Measurements from ENCODE around the gene SDCBP2. TPM values are rescaled to one million over a fixed set of nuclear protein-coding genes. Genes with fewer than 3 reads are reported as not detected.

The SDCBP2 gene
- total and polyA plus RNA-seq, 2 of the 13 experiments (the other 11 are each of a cell fraction or from before 2014, with no cell fraction given): 1.2 to 2.4 TPM

DNA sequence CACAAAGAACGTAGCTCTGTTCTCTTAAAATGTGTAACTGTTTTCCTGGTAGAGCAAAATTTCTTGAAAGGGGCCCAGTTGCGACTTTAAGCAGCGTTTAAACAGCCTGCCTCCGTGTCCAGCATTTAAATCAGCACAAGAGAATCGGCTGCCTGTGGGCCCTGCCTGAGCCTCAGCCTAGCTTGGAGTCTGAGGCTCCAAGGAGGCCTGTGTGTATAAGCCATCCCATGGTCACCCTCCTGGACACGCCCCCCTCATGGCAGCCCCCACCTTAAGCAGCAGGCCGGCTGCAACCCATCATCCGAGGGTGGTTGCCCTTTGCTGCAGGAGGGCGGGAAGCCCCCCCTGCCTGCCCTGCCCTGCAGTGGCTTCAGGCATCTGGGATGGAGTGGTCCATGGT lies 18.9 kb downstream of the SDCBP2 start:
- H3K27me3 ChIP-seq (ENCODE audit: control insufficient read depth in 1 of 2, insufficient read depth in 2 of 2, low read length in 2 of 2): peaks cover 9 to 18% of the 10 kb centered on the region in 2 experiments; a peak in 4 of 5 replicates
- no peaks in the 10 kb centered on the region for H3K9me3 ChIP-seq (ENCODE audit: low read length)
- CTCF ChIA-PET (ENCODE audit: low intra/inter-chr PET ratio, low total read pairs): interaction anchor here (1.1 kb wide), 1 partner anchor 128 kb away, joined by 3 read pairs; no protein-coding TSS in a partner anchor
- 0 out of 2 replicates have a peak, but pooled peaks cover 6% of the 10 kb centered on the region for H3K4me1 ChIP-seq (ENCODE audit: insufficient read depth, low read length)
- no peak for ATAC-seq
- intact Hi-C loops (cut with micrococcal nuclease; ENCODE audit: unreplicated experiment): no loop called here
- no peaks in the 10 kb centered on the region for H3K36me3 ChIP-seq (replicated peaks in 1 of 2; ENCODE audit: control insufficient read depth in 1 of 2, insufficient read depth in 2 of 2, low read length in 2 of 2)
- H3K79me2 ChIP-seq (ENCODE audit: insufficient read depth, low read length): no peaks in the 10 kb centered on the region
- POLR2A ChIA-PET: no interaction called here
- no peak overlapping the region for H2AFZ ChIP-seq (ENCODE audit: low read length)
- no peak for DNase-seq (ENCODE audit: low spot score)
- in situ Hi-C loops (cut with HindIII; ENCODE audit: extremely low pct_ligation_motif_present, low pct_unique_long_range_greater_than_20kb): loop anchor here (5.0 kb wide), 1 partner anchor 132 kb away; no protein-coding TSS in a partner anchor
- no peak overlapping the region for H3K27ac ChIP-seq (ENCODE audit: extremely low read length, insufficient read depth, low read length)
- no peak for FAIRE-seq
- TF ChIP-seq ZFAT (CRISPR knock-in tag; conservative IDR thresholded peaks at IDR 0.05): no peak
- no peak for TF ChIP-seq ZNF543 (CRISPR knock-in tag; IDR thresholded peaks at IDR 0.05)
- TF ChIP-seq SOX13 (IDR thresholded peaks at IDR 0.05): no peak
- no peak for TF ChIP-seq SOX13 (CRISPR knock-in tag; conservative IDR thresholded peaks at IDR 0.05 in 1 of 2, IDR thresholded peaks at IDR 0.05 in 1 of 2)
- BruUV-seq (replicated peaks): no TSS peak
- no peak overlapping the region for H3K4me3 ChIP-seq (replicated peaks in 1 of 3; ENCODE audit: insufficient read depth in 1 of 3, low read depth in 2 of 3, low read length in 3 of 3)
- no peak overlapping the region for H3K4me2 ChIP-seq (ENCODE audit: low read depth, low read length)
- WGBS (ENCODE audit: low lambda C conversion rate): 12% methylated on average over 9 of the region's 9 CpGs
- H4K20me1 ChIP-seq (ENCODE audit: insufficient read depth, low read length): no peaks in the 10 kb centered on the region
- no peak overlapping the region for H3K9ac ChIP-seq (ENCODE audit: insufficient read depth, low read depth, low read length)

GRCh38 chr20:1309439-1309847 lies 19.5 kb downstream of the SDCBP2 start:
- Histone ChIP-seq H3K9ac (ENCODE audit: insufficient read depth, low read depth, low read length) (no peak overlapping the region), H3K36me3 (replicated peaks in 1 of 2; ENCODE audit: control insufficient read depth in 1 of 2, insufficient read depth in 2 of 2, low read length in 2 of 2) (no peaks in the 10 kb centered on the region), H3K79me2 (ENCODE audit: insufficient read depth, low read length) (no peaks in the 10 kb centered on the region), H3K27me3 (ENCODE audit: control insufficient read depth in 1 of 2, insufficient read depth in 2 of 2, low read length in 2 of 2) (peaks cover 10 to 23% of the 10 kb centered on the region in 2 experiments; a peak in 4 of 5 replicates), H3K4me2 (ENCODE audit: low read depth, low read length) (no peak overlapping the region), H3K27ac (ENCODE audit: extremely low read length, insufficient read depth, low read length) (no peak overlapping the region), H4K20me1 (ENCODE audit: insufficient read depth, low read length) (no peaks in the 10 kb centered on the region), H3K4me1 (ENCODE audit: insufficient read depth, low read length) (0 out of 2 replicates have a peak, but pooled peaks cover 6% of the 10 kb centered on the region), H2AFZ (ENCODE audit: low read length) (no peak overlapping the region), H3K4me3 (replicated peaks in 1 of 3; ENCODE audit: insufficient read depth in 1 of 3, low read depth in 2 of 3, low read length in 3 of 3) (no peak overlapping the region), H3K9me3 (ENCODE audit: low read length) (no peaks in the 10 kb centered on the region)
- WGBS (ENCODE audit: low lambda C conversion rate): 75% methylated on average over 11 of the region's 12 CpGs
- ChIA-PET POLR2A (interaction anchor here (1.8 kb wide), 1 partner anchor 16 kb away, joined by 7 read pairs; no protein-coding TSS in a partner anchor), CTCF (ENCODE audit: low intra/inter-chr PET ratio, low total read pairs) (interaction anchor here (1.1 kb wide), 1 partner anchor 128 kb away, joined by 3 read pairs; no protein-coding TSS in a partner anchor)
- no TSS peak for BruUV-seq (replicated peaks)
- intact Hi-C loops (cut with micrococcal nuclease; ENCODE audit: unreplicated experiment): no loop called here
- DNase-seq (ENCODE audit: low spot score) (no peak), ATAC-seq (no peak), FAIRE-seq (no peak)
- in situ Hi-C loops (cut with HindIII; ENCODE audit: extremely low pct_ligation_motif_present, low pct_unique_long_range_greater_than_20kb): no loop called here
- TF ChIP-seq, protein P1, sequence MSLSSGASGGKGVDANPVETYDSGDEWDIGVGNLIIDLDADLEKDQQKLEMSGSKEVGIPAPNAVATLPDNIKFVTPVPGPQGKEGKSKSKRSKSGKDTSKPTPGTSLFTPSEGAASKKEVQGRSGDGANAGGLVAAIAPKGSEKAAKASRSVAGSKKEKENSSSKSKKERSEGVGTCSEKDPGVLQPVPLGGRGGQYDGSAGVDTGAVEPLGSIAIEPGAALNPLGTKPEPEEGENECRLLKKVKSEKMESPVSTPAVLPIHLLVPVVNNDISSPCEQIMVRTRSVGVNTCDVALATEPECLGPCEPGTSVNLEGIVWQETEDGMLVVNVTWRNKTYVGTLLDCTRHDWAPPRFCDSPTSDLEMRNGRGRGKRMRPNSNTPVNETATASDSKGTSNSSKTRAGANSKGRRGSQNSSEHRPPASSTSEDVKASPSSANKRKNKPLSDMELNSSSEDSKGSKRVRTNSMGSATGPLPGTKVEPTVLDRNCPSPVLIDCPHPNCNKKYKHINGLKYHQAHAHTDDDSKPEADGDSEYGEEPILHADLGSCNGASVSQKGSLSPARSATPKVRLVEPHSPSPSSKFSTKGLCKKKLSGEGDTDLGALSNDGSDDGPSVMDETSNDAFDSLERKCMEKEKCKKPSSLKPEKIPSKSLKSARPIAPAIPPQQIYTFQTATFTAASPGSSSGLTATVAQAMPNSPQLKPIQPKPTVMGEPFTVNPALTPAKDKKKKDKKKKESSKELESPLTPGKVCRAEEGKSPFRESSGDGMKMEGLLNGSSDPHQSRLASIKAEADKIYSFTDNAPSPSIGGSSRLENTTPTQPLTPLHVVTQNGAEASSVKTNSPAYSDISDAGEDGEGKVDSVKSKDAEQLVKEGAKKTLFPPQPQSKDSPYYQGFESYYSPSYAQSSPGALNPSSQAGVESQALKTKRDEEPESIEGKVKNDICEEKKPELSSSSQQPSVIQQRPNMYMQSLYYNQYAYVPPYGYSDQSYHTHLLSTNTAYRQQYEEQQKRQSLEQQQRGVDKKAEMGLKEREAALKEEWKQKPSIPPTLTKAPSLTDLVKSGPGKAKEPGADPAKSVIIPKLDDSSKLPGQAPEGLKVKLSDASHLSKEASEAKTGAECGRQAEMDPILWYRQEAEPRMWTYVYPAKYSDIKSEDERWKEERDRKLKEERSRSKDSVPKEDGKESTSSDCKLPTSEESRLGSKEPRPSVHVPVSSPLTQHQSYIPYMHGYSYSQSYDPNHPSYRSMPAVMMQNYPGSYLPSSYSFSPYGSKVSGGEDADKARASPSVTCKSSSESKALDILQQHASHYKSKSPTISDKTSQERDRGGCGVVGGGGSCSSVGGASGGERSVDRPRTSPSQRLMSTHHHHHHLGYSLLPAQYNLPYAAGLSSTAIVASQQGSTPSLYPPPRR (CRISPR knock-in tag; IDR thresholded peaks at IDR 0.05; ENCODE audit: borderline replicate concordance): no peak
- TF ChIP-seq ZNF431 (CRISPR knock-in tag; IDR thresholded peaks at IDR 0.05; ENCODE audit: borderline replicate concordance, low read depth): no peak
- TF ChIP-seq ZNF598 (CRISPR knock-in tag; IDR thresholded peaks at IDR 0.05; ENCODE audit: borderline replicate concordance): no peak
- TF ChIP-seq CHD2 (IDR thresholded peaks at IDR 0.05; ENCODE audit: low read depth, low read length): no peak
- TF ChIP-seq NR3C1 (CRISPR knock-in tag; IDR thresholded peaks at IDR 0.05): no peak
